ENCODE data around the gene NOL8. TPM values are rescaled to one million over a fixed set of nuclear protein-coding genes. Genes with fewer than 3 reads are reported as not detected.
A peak's percentile ranks its signal among the peaks of the same experiment; 100 is the strongest.

The NOL8 gene
- total RNA-seq, 1 donor: 36.5 TPM

DNA sequence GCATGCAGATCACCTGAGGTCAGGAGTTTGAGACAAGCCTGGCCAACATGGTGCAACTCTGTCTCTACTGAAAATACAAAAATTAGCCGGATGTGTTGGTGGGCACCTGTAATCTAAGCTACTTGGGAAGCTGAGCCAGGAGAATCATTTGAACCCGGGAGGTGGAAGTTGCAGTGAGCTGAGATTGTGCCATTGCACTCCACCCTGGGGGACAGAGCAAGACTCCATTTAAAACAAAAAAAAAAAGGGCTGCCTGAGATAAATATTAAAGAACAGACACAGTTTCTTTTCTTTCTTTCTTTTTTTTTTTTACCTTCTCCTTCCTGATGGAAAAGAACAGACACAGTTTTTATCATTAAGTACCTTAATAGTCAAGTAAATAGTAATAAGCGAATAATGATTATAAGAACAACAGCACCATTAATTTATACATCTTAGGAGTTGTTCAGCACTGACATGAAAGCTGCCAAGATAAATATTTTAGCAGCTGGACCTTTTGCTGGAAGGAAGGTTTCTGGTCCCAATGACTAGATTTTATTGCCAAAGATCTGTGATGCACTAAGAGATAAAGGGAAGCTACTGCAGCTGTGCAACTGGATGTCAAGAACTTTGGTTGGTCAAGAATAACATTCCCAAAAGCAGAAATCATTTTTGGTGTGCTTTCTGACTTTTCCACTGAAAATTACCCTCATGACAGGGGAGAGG lies 7.6 kb upstream of the NOL8 start:
- H3K4me3 ChIP-seq (ENCODE audit: low read depth, low read length): no peak overlapping the region
- peak; percentile 85 for DNase-seq (ENCODE audit: low read depth)
- TF ChIP-seq, protein P1, sequence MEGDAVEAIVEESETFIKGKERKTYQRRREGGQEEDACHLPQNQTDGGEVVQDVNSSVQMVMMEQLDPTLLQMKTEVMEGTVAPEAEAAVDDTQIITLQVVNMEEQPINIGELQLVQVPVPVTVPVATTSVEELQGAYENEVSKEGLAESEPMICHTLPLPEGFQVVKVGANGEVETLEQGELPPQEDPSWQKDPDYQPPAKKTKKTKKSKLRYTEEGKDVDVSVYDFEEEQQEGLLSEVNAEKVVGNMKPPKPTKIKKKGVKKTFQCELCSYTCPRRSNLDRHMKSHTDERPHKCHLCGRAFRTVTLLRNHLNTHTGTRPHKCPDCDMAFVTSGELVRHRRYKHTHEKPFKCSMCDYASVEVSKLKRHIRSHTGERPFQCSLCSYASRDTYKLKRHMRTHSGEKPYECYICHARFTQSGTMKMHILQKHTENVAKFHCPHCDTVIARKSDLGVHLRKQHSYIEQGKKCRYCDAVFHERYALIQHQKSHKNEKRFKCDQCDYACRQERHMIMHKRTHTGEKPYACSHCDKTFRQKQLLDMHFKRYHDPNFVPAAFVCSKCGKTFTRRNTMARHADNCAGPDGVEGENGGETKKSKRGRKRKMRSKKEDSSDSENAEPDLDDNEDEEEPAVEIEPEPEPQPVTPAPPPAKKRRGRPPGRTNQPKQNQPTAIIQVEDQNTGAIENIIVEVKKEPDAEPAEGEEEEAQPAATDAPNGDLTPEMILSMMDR (IDR thresholded peaks at IDR 0.05; ENCODE audit: insufficient read depth, low read length): no peak

DNA sequence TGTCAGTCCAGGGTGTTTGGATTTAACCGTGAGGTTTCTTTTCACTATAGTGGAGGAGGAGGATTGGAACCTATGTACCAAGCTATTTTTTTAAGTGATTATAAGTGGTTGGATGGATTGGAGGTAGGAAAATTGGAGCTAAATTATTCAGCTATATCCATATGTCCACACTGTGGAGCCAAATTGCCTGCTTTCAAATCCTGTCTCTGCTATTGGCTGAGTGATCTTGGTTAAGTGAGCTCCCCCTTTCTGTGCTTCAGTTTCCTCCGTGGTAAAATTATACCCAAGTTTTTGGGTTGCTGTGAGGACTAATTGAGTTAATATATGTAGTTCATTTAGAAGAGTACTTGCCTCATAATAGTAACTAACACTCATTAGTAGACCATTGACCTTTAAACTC lies 3.1 kb upstream of the NOL8 start:
- TF ChIP-seq, protein P1 (IDR thresholded peaks at IDR 0.05; ENCODE audit: insufficient read depth, low read length): peak; percentile 48
- DNase-seq (ENCODE audit: low read depth): peak; percentile 84
- no peak overlapping the region for H3K4me3 ChIP-seq (ENCODE audit: low read depth, low read length)

DNA sequence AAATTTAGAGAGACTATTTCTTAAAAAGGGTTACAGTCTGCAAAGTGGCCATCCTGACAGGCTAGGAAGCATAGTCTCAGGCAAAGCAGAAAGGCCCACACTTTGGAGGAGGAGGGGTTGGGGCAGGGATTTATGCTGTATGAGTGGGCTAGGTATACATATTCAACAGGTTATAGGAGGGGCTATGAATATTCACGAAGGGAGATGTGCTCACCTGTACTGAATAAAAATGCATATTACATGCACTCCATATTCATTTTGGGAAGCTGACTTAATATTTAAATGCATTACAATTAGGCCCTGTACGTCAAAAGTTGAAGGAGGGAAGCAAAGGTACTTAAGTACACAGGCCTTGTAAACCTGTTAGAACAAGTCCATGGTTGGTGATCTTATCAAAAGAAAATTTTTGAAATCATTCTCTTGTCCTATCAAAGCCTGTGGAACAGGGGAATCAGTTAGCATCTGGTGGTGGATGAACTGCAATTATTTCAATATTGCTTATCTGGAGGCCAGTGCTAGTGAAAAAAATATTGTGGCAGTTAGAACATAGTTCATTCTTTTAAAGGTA lies 2.2 kb upstream of the NOL8 start:
- DNase-seq (ENCODE audit: low read depth): no peak
- TF ChIP-seq, protein P1 (IDR thresholded peaks at IDR 0.05; ENCODE audit: insufficient read depth, low read length): no peak
- peak overlapping the region; percentile 95 for H3K4me3 ChIP-seq (ENCODE audit: low read depth, low read length)

DNA sequence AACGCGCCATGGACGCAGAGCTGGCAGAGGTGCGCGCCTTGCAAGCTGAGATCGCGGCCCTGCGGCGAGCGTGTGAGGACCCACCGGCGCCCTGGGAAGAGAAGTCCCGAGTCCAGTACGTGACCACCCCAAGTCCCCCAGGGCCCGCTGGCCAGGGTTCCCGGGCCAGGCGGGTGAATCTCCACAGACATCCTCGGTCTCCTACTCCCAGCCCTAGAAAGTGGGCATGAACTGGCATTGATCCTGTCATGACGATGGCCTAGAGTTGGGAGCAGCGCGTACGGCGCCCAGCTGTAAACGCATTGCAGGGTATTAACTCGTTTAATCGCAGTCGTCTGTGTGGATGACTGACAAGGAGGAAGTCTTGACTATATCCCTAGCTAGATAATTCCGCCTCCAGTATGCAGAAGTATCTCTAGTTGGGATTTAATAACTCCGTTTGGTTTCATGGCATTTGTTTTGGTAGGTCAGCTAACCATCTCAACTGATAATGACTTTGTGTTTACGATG lies 896 bp upstream of the NOL8 start:
- DNase-seq (ENCODE audit: low read depth): peak; percentile 11
- TF ChIP-seq, protein P1 (IDR thresholded peaks at IDR 0.05; ENCODE audit: insufficient read depth, low read length): no peak
- peak overlapping the region; percentile 95 for H3K4me3 ChIP-seq (ENCODE audit: low read depth, low read length)

DNA sequence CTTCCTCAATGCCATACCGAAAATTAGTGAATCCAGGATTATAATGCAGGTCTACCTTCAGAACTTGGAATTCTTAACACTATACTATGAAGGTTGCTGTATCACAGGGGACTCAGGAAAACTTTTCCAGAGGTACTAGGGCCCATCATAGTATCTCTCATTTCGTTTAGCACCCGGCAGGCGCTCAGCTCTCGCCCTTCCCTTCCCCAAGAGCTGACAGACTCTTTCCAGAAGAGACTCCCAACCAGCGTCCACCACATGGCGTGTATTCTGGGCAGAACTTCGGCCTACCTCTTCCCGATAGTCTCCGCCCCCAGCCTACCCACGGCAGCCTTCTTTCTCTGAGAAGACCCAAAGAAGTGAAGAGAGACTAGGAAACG lies 271 bp downstream of the NOL8 start:
- no peak for DNase-seq (ENCODE audit: low read depth)
- peak overlapping the region; percentile 95 for H3K4me3 ChIP-seq (ENCODE audit: low read depth, low read length)
- TF ChIP-seq, protein P1 (IDR thresholded peaks at IDR 0.05; ENCODE audit: insufficient read depth, low read length): no peak

DNA sequence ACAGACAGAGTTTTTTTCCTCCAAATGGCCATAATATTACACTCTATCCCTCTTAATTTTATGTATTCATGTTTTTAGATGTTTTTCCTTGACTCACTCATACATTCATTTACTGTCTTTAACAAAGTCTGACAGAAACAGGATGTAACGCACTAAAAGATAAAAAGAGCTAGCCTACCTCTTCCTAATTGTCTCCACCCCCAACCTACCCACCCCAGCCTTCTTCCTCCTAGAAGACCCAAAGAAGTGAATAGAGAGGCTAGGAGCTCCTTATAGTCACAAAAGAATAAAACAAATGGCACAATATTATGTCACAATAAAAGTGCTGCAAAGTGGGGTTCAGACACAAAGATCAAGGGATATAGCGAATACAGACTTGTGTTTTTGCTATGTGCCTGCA lies 719 bp downstream of the NOL8 start:
- DNase-seq (ENCODE audit: low read depth): no peak
- TF ChIP-seq, protein P1 (IDR thresholded peaks at IDR 0.05; ENCODE audit: insufficient read depth, low read length): no peak
- peak overlapping the region; percentile 95 for H3K4me3 ChIP-seq (ENCODE audit: low read depth, low read length)

All from fibroblast of the aortic adventitia (primary cell).